HG03378 (cell line): Measurements from ENCODE around the gene SDK1.
"Not testable (repeated sequence)": the region's sequence is repeated elsewhere in the genome, so short reads cannot be mapped to it uniquely, and the experiment has no call there.

Experiments
- ATAC-seq: cut with Tn5 transposase; IDR thresholded peaks from one replicate; pipeline ENCODE4 v1.9.1; 2021; ENCODE audit warnings: mild to moderate bottlenecking, moderate library complexity; ENCODE audit not compliant: unreplicated experiment

The SDK1 gene

GRCh38 chr7:3942816-3943745, 642.0 kb downstream of the SDK1 start:
- no peak for ATAC-seq

GRCh38 chr7:3943779-3944520, 642.9 kb downstream of the SDK1 start:
- no peak for ATAC-seq

DNA sequence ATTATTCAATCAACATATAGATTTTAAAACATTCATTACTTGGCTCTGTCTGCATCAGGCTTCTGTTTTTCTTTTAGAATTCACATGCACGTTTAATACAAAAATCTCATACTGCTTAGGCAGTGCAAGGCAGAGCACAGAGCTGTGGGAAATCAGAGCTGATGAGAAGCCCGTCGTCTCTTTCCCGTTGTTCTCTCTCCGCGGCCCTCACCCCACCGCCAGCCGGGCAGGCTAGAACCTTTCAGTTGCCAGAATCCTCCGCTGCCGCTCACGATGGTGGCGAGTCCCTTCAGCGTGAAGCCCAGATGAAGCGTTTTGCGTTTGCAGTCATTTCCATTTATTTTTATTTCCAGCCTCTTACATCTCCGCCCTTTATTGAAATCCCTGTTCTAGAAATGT, 648.2 kb downstream of the SDK1 start:
- ATAC-seq: no peak

DNA sequence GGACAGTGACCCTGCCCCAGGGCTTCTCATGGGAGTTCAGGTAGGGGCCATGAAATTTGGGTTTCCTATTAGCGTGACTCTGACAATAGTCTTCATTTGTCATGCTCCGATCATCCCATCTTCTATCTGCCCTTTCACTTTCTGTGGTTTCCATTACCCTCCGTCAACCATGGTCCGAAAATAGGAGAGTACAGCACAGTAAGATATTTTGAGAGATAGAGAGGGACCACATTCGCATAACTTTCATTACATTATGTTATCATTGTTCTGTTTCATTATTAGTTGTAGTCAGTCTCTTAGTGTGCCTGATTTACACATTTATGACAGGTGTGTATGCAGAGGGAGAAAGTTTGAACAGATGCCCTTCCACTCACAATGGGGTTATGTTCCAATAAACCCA, 649.2 kb downstream of the SDK1 start:
- peak; percentile 75 for ATAC-seq

GRCh38 chr7:3951316-3952055, 650.4 kb downstream of the SDK1 start:
- no peak for ATAC-seq

- ATAC-seq: no peak
Measured at GRCh38 chr7:3953133-3953532, 652.1 kb downstream of the SDK1 start.

GRCh38 chr7:3953946-3954345, 652.9 kb downstream of the SDK1 start:
- ATAC-seq: no peak

DNA sequence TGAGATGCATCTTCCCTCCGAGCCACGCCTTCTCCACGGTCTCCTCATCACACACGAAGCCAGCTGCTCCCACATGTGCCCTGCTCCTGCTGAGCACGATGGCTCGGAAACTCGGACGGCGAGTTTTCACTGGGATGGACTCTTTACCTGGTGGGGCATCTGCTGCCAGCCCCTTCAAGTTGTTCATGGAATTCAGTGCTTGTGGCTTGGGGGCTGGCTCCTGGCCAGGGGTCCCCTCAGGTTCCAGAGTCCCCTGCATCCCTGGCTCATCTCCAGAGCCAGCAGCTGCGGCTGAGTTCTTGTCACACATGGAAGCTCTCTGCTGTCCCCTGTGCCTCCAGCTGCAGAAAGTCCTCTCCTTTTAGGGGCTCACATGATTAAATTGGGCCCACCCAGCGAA, 654.0 kb downstream of the SDK1 start:
- ATAC-seq: no peak

- ATAC-seq: peak; percentile 90
Measured at GRCh38 chr7:3955751-3956696, 655.0 kb downstream of the SDK1 start.

DNA sequence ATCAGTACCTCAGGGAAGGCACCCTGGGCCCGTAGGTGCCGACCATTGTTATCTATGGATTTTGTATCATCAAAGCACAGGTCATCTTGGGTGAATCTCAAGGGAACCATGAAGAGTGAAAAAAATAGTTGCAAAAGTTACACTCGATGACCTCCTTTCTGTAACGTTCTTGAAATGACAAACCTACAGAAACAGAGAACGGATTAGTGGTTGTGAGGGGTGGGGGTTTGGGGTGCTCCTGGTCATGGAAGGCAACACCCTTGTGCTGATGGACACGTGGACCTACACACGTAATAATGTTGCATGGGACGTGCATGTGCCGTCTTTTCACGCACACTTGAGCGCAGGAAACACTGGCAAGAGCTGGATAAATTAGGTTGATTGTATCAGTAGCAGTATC, 655.9 kb downstream of the SDK1 start:
- ATAC-seq: peak; percentile 49

GRCh38 chr7:3957472-3958108, 656.5 kb downstream of the SDK1 start:
- ATAC-seq: no peak

DNA sequence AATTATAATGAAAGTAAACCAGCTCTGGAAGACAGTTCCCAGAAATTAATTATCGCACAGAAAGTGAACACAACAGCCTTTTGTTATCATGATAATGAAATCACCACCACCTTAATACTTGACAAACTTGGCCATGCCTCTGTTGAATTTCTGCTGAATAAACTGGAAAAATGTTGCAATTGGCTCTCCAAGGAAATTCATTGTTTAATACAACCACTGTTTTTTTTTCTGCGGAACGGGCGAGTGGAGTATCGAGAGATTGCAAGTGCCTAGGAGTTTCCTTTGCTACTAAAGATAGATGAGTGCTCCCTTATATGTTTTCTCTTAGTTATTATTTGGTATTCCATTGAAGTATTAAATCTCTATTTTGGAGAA, 657.0 kb downstream of the SDK1 start:
- no peak for ATAC-seq

GRCh38 chr7:3959364-3959763, 658.3 kb downstream of the SDK1 start:
- no peak for ATAC-seq

DNA sequence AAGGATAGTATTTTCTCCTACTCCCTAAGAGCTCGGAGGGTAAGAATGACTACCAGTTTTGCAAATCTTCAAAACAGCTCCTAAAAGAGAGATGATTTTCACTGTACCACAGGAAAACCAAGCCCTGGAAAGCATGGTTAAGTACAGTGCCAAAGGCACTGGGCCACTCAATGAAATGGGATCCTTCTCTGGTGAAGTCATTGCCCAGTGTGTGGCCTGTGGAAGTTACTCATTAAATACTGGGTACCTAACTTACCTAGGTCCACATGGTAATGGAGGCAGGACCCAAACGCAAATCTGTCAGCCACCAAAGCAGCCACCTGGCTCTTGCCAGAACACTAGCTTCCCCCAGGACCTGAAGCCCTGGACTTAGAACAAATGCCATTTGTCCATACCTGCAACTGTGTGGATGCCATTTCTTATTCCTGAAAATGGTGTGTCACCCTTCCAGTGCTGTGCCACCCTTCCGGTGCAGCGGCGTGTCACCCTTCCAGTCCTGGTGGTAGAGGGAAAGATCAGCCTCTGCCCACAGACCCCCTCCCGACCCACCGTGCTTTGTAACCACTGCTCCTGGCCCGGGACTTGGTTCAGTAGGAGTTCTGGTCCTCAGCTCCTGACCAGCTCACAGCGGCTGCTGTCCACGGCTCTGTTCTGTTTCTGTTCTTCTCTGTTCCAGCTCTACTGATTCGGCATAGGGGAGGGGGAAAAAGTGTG, 659.2 kb downstream of the SDK1 start:
- no peak for ATAC-seq

- no peak for ATAC-seq
Measured at GRCh38 chr7:3960942-3961341, 659.9 kb downstream of the SDK1 start.

- ATAC-seq: no peak
Measured at GRCh38 chr7:3961857-3962503, 660.9 kb downstream of the SDK1 start.

- not testable (repeated sequence) for ATAC-seq
Measured at GRCh38 chr7:3963768-3964167, 662.7 kb downstream of the SDK1 start.

GRCh38 chr7:3964980-3965606, 664.0 kb downstream of the SDK1 start:
- ATAC-seq: no peak
